Dermis microvascular lymphatic vessel endothelial cell (primary cell): ENCODE data around the gene ABCC1. TPM values are rescaled to one million over a fixed set of nuclear protein-coding genes. Genes with fewer than 3 reads are reported as not detected.
"Not testable (repeated sequence)": the region's sequence is repeated elsewhere in the genome, so short reads cannot be mapped to it uniquely, and the experiment has no call there.

Experiments used
- DNase-seq, 2 donors: peaks; one replicate each; pipeline versions ENCODE4 v3.0.0 to v3.0.0-alpha.2; 2010; ENCODE audit warnings: low read depth in 2 of 2
- total RNA-seq: library from RNA; depleted of rRNA; stranded (reverse); fragments of >200 nt; gene quantifications from 2 replicates; pipeline ENCODE4 v1.2.1, GENCODE V29; 2014

The ABCC1 gene
- total RNA-seq, 1 donor from 2014 or later: 16.6 TPM

DNA sequence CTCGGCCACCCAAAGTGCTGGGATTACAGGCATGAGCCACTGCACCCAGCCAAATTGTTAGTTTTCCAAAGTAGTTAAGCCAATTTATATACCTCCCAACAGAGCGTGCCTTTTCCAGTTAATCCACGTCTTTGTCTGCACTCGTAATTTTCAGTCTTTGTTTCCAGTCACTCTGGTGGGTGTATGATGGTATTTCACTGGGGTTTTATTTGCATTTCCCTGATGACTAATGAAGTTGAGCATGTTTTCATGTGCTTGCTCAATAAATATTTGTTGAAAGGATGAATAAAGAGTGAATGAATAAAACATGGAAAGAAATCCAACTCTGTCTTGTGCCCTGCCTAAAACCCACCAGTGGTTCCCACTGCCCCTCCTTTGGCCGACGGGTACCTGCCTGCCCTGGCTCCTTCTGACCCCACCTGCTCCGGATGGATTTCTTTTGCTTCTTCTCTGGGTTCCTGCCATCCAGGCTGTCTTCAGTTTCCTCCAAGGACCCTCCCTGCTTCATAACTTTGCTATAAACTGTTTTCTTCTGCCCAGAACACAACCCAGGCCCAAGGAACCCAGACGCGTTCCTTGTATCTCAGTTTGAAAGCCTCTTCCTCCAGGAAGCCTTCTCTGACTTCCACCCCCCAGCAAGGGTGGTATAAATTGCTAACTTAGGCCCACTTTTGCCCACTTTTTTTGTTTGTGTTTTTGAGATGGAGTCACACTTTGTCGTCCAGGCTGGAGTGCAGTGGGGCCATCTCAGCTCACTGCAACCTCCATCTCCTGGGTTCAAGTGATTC lies 3.0 kb upstream of the ABCC1 start:
- DNase-seq: peak in 1 of 2 donors; percentile 15

DNA sequence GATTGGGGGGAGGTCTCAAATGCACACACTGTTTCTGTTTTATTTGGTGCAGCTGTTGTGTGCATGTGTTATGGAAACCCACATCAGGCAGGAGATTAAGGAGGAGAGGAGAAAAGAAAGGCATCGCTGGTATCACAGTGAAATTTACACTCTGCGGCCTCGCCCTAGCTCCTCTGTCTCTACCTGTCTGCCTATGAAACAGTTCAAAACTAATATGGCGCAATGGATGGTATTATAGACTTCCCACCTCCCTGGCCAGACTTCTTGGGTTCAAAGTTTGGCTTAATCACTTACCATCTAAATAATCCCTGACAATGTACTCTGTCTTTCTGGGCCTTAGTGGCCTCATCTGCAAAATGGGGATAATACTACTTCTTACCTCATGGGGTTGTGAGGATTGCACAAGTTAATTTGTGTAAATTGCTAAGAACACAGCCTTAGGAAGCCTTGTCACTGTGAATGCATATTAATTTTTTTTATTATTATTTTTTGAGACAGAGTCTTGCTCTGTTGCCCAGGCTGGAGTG lies 1.4 kb upstream of the ABCC1 start:
- no peak for DNase-seq

DNA sequence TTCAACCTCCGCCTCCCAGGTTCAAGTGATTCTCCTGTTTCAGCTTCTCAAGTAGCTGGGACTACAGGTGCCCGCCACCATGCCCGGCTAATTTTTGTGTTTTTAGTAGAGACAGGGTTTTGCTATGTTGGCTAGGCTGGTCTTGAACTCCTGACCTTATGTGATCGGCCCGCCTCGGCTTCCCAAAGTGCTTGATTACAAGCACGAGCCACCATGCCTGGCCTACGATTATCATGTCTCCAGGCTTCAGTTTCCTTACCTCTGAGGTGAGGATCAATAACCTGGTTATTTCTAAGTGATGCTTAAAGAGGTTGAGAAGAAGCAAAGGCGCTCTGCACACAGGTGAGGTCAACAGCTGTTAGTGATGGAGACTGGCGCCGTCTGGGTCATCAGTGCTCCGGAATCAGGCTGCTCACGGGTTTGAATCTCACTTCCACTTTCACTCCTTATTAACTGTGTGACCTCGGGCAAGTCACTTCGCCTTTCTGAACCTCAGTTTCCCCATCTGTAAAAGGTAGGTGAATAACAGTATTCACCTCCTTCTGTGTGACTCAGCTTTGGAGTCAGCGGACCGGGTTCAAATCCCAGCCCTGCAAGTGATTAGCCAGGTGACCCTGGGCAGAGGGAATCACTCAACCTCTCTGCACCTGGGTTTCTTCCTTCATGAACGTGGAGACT lies 745 bp upstream of the ABCC1 start:
- no peak for DNase-seq

- DNase-seq: peak in 1 of 2 donors; percentile 45
Observed at GRCh38 chr16:15950161-15950854, 892 bp downstream of the ABCC1 start.

GRCh38 chr16:15950869-15951268 lies 1.5 kb downstream of the ABCC1 start:
- DNase-seq: no peak

DNA sequence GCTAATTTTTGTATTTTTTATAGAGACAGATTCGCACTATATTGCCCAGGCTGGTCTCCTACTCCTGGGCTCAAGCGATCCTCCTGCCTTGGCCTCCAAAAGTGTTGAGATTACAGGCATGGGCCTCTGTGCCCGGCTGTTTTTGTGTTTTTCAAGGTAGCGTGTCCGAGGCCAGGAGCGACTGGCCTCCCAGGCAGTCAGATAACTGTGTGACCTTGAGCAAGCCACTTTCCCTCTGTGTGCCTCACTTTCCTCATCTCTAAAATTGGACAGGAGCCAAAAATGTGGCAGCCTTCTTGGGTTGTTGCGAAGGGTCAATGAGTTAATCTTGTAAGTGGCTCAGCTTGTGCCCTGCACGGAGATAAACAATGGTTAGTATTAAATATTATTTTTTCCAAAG lies 2.4 kb downstream of the ABCC1 start:
- no peak for DNase-seq

GRCh38 chr16:15952265-15952711 lies 2.9 kb downstream of the ABCC1 start:
- peak; percentile 71 to 87 for DNase-seq

DNA sequence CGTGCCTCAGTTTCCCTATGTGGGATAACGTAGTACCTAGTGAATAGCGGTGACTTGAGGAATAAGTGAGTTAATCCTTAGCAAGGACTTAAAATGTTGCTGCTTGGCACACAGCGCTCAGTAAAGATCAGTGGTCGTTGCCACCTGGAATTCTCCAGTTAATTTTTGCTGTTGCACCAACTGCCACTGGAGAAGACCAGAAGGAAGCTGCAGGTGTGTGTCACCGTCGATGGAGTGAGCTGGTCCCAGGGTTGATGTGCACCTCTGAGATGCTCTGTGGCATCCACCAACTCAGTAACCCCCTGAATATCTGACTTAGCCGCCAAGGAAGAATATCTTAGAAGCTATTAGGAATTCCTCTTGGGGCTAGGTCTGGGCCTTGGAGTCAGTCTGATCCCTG lies 4.1 kb downstream of the ABCC1 start:
- no peak for DNase-seq

GRCh38 chr16:15953929-15954813 lies 4.8 kb downstream of the ABCC1 start:
- DNase-seq: no peak

- DNase-seq: no peak
Observed at GRCh38 chr16:15954814-15955151, 5.4 kb downstream of the ABCC1 start.

DNA sequence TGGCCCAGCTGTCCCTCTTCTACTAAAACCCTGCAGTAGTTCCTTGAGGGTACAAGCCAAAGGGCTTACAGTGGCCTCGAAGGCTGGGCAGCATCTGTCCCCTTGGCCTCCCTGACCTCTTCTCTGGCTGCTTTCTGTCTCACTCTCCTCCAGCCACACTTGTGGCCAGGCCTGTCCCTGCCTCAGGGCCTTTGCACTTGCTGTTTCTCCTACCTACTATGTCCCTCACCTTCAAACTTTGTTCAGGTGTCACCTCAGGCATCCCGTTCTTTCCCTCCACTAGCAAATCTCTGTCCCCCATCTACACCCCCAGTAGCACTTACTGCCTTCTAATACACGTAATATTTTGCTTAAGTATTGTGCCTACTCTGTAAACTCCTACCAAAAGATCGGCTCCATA lies 6.0 kb downstream of the ABCC1 start:
- no peak for DNase-seq

GRCh38 chr16:15956106-15956505 lies 6.7 kb downstream of the ABCC1 start:
- not testable (repeated sequence) for DNase-seq

DNA sequence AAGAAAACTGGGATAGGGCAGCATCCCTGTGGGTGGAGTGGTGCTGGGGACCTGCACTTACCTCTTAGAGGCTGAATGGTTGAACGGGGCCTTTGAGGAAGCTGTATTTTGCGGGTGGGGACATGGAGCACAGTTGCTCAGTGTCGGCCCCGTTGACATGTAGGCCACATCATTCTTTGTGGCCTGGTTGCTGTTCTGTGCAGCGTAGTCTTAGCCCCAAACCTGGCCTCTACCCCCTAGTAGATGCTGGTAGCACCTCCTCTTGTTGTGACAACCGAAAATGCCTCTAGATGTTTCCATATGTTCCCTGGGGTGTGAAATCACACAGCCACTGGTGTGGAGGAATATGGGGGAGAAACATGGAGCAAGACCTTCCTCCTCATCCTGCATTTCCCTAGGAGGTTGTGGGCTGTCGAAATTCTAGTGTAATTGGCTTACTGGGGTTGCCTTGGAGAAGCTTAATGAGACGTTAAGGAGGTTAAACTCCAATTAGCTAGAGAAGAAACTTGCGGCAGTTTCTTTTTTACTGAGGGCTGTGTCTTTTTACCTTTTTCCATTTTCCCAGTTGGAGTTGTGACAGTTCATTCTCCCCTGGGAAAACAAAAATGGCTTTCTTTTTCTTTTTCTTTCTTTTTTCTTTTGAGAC lies 9.4 kb downstream of the ABCC1 start:
- no peak for DNase-seq

GRCh38 chr16:15960124-15960971 lies 10.9 kb downstream of the ABCC1 start:
- DNase-seq: peak; percentile 23 to 83

DNA sequence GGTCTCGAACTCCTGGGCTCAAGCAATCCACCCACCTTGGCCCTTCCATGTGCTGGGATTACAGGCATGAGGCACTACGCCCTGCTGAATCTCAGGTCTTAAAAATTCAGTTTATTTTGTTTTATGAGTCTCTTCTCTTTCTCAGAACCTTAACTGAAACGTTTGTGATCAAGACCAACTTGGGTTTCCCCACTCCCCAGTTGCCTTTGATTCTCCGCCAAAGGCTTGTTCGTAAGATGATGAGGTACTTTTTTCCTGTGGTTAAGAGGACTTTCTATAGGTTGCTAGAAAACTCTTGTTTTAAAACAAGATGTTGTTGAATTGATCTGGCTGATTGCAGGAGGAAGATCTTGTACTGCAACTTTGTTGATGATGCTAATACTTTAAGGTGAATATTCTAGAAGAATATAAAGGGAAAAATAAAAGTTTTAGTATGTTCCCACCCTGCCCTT lies 11.7 kb downstream of the ABCC1 start:
- peak in 1 of 2 donors; percentile 58 for DNase-seq

GRCh38 chr16:15961571-15962090 lies 12.2 kb downstream of the ABCC1 start:
- DNase-seq: no peak

DNA sequence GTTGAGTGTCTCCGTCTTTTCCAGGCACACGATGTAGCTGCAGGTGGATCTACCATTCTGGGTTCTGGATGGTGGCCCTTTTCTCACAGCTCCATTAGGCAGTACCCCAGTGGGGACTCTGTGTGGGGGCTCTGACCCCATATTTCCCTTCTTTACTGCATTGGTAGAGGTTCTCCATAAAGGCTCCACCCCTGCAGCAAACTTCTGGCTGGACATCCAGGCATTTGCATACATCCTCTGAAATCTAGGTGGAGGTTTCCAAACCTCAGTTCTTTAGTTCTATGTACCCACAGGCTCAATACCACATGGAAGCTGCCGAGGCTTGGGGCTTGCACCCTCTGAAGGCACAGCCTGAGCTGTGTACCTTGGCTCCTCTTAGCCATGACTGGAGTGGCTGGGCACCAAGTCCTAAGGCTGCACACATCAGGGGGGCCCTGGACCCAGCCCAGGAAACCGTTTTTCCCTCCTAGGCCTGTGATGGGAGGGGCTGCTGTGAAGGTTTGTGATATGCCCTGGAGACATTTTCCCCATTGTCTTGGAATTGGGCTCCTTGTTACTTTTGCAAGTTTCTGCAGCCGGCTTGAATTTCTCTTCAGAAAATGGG lies 14.0 kb downstream of the ABCC1 start:
- no peak for DNase-seq

GRCh38 chr16:15966420-15966819 lies 17.0 kb downstream of the ABCC1 start:
- no peak for DNase-seq
